MG63 (cell line): ENCODE data around the gene DR1. TPM values are rescaled to one million over a fixed set of nuclear protein-coding genes. Genes with fewer than 3 reads are reported as not detected.
A peak's percentile ranks its signal among the peaks of the same experiment; 100 is the strongest.

ENCODE experiments used
- DNase-seq: peaks from one replicate; pipeline ENCODE4 v3.0.0-alpha.2; 2020
- H3K27me3 ChIP-seq: fragments of 250-450 bp; sonication (Bioruptor Pico); 2 replicates; pipeline ENCODE4 v1.5.1; 2020; ENCODE audit warnings: mild to moderate bottlenecking, moderate library complexity
- H3K36me3 ChIP-seq: fragments of 250-450 bp; sonication (Bioruptor Pico); 2 replicates; pipeline ENCODE4 v1.5.1; 2020; ENCODE audit warnings: mild to moderate bottlenecking, moderate library complexity
- H3K4me3 ChIP-seq: fragments of 250-450 bp; sonication (Bioruptor Pico); 2 replicates; pipeline ENCODE4 v1.5.1; 2020; ENCODE audit warnings: mild to moderate bottlenecking, moderate library complexity
- H3K9me3 ChIP-seq: fragments of 250-450 bp; sonication (Bioruptor Pico); 2 replicates; pipeline ENCODE4 v1.5.1; 2020; ENCODE audit warnings: mild to moderate bottlenecking, moderate library complexity
- total RNA-seq: library from RNA; depleted of rRNA; stranded (reverse); fragments of >200 nt; shearing (Covaris generic); gene quantifications from 2 replicates; pipeline ENCODE4 v1.2.3, GENCODE V29; 2014; ENCODE audit warnings: low replicate concordance; rRNA removed

The DR1 gene
- total RNA-seq: 50.0 and 79.3 TPM in 2 replicates

DNA sequence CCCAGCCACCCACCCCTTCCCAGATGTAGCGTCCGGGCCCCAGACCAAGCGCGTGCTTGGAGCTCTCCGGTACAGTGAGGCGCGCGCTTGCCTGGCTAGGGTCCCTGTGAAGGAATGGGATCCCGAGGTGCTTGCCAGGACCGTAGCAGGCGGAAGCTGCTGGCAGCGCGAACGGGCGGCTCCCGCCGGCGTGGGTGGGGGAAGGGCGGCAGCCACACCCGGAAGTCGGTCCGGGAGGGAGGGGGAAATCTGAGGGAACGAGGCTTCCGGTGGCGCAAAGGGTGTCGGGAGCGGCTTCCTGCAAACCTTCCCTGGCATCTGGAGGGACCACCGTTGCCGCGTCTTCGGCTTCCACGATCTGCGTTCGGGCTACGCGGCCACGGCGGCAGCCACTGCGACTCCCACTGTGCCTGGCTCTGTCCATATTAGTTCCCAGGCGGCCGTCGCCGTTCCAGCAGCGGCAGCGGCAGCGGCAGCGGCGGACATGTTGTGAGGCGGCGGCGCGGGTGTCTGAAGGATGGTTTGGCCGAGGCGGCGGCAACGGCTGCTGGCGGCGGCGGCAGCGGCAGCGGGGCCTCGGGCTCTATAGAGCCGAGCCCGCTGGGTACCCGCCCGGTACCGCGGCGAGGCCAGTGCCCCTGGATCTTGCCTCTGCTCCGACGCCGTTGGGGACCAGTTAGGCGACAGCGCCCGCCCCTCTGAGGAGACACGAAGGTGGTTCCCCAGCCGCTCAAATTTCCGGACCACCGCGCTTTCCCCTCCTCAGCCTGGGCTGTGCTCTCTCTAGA, at the start of gene DR1:
Gene DR1 (plus strand): TSS at position 275 of the 788 bp plus-strand sequence. CDS start 739 bp downstream, outside the sequence.
- peak within 1 kb of the TSS; percentile 99 for H3K4me3 ChIP-seq
- no peaks in the 10 kb centered on the region for H3K9me3 ChIP-seq
- no peaks in the 10 kb centered on the region for H3K27me3 ChIP-seq
- DNase-seq: peak; percentile 98
- H3K36me3 ChIP-seq: peaks cover 36% of the 10 kb centered on the region

DNA sequence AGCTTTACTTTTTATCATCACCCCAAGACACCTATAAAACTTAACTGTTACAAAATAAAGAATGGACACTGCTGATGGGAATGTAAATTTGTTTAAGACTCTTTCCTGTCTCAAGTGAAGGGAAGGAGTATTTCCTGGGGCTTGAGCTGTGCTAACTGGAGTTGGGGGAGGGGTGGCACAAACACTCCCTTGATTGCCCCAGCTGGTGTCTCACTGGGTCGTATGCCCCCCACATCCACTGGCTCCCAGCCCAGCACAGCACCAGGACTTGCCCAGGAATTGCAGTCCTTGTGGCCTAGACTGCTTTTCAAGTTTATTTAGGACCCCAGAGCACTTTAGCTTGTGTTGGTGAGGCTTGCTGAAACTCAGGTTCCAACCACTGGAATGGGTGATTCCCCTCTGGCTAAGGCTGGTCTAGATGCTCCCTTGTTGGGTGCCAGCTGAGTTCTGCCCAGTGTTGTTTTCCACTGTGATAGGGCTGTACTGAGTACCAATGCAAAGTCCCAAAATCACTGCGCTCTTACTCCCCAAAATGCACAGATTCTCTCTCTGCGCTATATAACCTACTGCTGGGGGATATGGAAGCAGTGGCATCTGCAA, 49.1 kb upstream of the DR1 start:
- no peaks in the 10 kb centered on the region for H3K36me3 ChIP-seq
- peaks cover 3% of the 10 kb centered on the region; the same call in 1 of the 2 replicates for H3K27me3 ChIP-seq
- no peaks in the 10 kb centered on the region for H3K9me3 ChIP-seq
- DNase-seq: no peak
- H3K4me3 ChIP-seq: no peak overlapping the region

DNA sequence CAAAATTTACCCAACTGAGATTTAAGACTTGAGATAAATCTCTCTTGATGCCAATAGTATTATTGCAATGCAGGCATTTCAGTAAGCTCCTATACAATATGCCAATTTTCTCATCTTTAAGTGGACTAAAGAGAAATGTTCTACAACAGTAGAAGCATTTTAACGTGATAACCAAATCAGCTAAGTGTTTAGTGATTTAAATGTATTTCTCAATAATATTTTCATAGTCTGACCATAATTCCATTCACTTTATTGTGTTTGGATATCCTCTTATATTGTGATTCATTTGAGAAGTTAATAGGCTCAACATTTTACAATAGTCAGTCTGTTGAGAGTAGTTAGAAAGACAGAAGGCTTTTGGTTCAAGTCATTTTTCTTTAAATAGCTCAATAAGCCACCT, 44.6 kb upstream of the DR1 start:
- Histone ChIP-seq H3K36me3 (no peaks in the 10 kb centered on the region), H3K4me3 (no peak overlapping the region), H3K27me3 (no peaks in the 10 kb centered on the region), H3K9me3 (no peaks in the 10 kb centered on the region)
- DNase-seq: no peak

DNA sequence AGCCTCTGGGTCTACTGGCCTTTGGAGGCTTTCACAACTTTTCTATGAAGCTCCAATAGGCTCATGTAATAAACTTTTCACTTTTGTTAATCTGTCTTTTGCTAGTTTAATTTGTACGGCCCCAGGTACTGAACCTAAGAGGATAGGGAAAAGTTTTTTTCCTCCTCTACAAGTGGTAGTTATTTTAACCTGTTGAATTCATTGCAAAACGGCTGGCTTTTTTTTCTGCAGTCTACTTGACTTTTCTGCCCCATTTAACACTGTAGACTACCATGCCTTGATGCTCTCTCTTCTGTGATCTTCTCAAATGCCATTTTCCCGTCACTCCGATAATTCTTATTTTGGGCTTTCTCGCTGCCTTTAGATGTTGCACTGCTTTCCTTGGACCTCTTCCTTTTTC, 43.6 kb upstream of the DR1 start:
- H3K9me3 ChIP-seq: no peaks in the 10 kb centered on the region
- H3K4me3 ChIP-seq: no peak overlapping the region
- no peak for DNase-seq
- no peaks in the 10 kb centered on the region for H3K36me3 ChIP-seq
- no peaks in the 10 kb centered on the region for H3K27me3 ChIP-seq

DNA sequence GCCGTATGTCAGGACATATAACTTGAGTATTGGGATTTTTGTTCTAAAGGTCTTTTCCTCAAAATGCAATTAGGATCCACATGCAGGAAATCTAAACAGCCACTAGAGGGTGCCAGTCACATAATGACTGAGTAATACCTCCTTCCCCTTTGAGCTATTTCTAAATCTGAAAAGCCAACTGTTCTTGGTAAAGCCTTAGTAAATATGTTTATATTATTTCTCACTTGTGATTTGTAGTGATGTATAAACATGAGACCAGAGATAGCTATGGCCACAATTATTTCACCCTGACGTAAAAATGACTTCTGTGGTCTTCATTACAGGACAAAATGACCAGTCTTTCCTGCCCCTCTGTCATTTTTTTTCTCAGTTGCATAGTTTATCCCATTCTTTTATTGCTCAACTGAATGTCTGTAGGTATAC, 41.0 kb upstream of the DR1 start:
- H3K4me3 ChIP-seq: no peak overlapping the region
- H3K9me3 ChIP-seq: no peaks in the 10 kb centered on the region
- DNase-seq: peak; percentile 12
- no peaks in the 10 kb centered on the region for H3K36me3 ChIP-seq
- no peaks in the 10 kb centered on the region for H3K27me3 ChIP-seq

DNA sequence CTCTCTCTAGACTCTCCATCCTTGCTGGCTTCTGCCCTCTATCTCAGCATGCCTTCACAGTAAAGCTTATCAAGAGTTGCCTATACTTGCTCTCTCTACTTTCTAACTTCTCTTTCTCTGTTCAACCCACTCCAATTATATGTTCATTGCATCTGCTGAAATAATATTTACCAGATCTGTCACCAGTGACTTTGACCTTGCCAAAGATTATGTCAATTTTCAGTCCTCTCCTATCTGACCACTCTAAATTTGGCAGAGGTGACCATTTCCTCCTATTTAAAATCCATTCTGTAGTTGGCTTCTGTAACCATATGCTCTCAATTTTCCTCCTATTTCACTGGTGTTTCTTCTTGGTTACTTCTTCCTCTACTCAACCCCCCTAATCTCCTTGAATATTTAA, 38.8 kb upstream of the DR1 start:
- Histone ChIP-seq H3K9me3 (0 out of 2 replicates have a peak, but pooled peaks cover 2% of the 10 kb centered on the region), H3K4me3 (no peak overlapping the region), H3K36me3 (no peaks in the 10 kb centered on the region), H3K27me3 (no peaks in the 10 kb centered on the region)
- DNase-seq: no peak

DNA sequence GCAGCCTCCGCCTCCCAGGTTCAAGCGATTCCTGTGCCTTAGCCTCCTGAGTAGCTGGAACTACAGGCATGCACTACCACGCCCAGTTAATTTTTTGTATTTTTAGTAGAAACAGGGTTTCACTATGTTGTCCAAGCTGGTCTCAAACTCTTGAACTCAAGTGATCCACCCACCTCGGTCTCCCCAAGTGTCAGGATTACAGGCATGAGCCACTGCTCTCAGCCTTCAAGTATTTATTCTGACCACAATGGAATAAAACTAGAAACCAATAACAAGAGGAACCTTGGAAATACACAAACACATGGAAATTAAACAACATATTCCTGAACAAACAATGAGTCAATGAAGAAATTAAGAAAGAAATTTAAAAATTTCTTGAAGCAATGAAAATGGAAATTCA, 32.7 kb upstream of the DR1 start:
- no peak for DNase-seq
- 0 out of 2 replicates have a peak, but pooled peaks cover 2% of the 10 kb centered on the region for H3K9me3 ChIP-seq
- no peak overlapping the region for H3K4me3 ChIP-seq

DNA sequence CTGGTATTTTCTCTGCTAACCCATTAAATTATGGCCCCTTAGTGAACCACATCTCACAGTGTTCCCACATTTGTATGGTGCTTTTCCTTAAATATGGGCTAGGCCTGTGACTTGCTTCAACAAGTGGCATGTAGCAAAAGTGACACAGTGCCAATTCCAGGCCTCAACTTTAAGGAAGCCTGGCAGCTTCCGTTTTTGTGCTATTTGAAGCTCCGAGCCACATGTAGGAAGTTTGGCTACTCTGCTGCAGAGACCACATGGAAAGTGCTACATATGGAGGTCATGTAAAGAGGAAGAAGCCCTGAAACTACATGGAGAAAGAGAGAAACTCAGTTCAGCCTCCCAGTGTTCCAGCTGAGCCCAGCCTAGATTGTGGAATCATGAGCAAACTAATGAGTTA, 28.5 kb upstream of the DR1 start:
- H3K27me3 ChIP-seq: no peaks in the 10 kb centered on the region
- no peaks in the 10 kb centered on the region for H3K9me3 ChIP-seq
- H3K36me3 ChIP-seq: no peaks in the 10 kb centered on the region
- no peak overlapping the region for H3K4me3 ChIP-seq
- no peak for DNase-seq

More for the DNA sequence above, 32.7 kb upstream of the DR1 start:
- H3K36me3 ChIP-seq: no peaks in the 10 kb centered on the region
- no peaks in the 10 kb centered on the region for H3K27me3 ChIP-seq

DNA sequence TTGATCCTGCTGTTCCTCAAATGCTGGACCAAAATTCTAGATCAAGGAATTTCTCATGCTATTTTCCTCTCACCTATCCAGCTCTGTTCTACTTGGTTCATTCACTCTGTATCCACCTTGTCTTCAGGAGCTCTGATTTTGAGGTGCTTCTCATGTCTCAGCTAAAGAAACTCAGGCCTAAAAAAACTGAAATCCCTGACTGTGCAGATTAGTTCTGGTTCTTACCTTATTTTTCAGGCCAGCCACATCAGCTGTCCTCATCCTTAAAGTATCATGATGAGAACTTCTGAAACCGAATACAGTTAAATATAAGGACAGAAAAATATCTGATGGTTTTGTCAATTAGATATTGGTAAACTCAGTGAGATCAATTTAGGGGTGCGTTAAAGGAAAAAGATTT, 27.8 kb upstream of the DR1 start:
- DNase-seq: no peak
- H3K27me3 ChIP-seq: no peaks in the 10 kb centered on the region
- H3K4me3 ChIP-seq: no peak overlapping the region
- H3K36me3 ChIP-seq: no peaks in the 10 kb centered on the region
- no peaks in the 10 kb centered on the region for H3K9me3 ChIP-seq

DNA sequence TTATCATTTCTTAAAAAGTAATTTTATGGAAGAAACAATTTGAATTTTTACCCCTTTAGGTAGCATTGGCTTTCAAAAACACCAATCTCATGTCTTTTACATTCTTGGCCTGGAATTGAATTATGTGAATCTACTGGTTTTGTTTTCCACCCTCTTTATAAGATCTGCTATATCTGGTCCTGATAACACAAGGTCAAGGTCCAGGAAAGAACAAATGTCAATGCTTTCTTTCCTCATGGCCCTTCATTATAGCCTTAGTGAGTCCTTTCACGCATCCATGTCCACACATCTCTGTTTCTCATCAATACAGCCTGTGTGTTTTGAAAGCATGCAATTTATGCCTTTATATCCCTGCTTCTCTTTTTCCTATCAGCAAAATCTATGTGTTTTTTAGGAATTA, 24.0 kb upstream of the DR1 start:
- H3K36me3 ChIP-seq: no peaks in the 10 kb centered on the region

DNA sequence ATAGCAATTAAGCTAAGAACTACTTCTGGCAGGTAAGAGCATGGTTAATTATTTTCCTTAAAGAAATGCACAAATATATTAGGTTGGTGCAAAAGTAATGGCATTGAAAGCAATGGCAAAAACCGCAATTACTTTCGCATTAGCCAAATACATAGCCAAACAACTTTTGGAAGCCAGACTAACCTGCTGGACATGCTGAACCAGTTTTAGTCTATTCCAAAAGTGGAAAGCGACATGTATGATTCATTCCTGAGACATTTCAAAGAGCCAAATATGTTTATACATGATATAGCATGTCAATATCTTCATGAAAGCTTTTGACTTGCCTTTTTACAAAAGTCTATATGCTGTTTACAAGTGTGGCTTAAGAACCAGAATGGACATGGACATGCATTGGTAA, 23.4 kb upstream of the DR1 start:
- no peaks in the 10 kb centered on the region for H3K36me3 ChIP-seq
- DNase-seq: no peak
- H3K4me3 ChIP-seq: no peak overlapping the region
- H3K27me3 ChIP-seq: no peaks in the 10 kb centered on the region
- no peaks in the 10 kb centered on the region for H3K9me3 ChIP-seq

More for the DNA sequence above, 24.0 kb upstream of the DR1 start:
- Histone ChIP-seq H3K27me3 (no peaks in the 10 kb centered on the region), H3K9me3 (no peaks in the 10 kb centered on the region), H3K4me3 (no peak overlapping the region)
- DNase-seq: no peak

DNA sequence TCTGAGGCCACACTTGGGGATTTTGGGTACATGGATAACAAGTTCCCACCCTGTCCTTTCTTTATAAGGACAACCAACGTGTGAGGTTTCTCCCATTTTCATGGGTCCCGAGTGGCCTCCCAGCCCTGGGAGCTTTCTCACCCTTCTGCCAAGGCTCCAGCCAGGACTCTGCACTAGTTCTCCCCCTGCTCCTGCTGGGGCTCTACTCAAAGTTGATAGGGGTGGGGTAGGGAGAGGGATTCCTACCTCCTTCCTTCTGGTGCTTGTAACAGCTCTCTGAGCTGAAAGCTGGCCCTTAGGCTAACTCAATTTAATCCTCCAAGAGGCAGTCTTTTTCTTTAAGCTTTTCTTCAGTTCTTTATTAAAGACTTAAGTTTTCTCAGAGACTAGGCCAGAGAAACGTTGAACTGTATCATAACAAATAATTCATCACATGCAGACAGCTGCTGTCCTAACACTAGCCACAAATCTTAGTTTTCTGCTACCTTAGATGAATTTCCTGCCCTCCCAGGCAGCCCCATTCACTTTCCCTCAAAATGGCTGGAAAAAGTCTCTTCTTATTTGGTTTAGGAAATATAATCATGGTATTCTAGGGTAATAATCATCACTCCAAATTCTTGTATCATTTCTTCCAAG, 22.4 kb upstream of the DR1 start:
- Histone ChIP-seq H3K36me3 (no peaks in the 10 kb centered on the region), H3K27me3 (no peaks in the 10 kb centered on the region)
- no peak for DNase-seq

DNA sequence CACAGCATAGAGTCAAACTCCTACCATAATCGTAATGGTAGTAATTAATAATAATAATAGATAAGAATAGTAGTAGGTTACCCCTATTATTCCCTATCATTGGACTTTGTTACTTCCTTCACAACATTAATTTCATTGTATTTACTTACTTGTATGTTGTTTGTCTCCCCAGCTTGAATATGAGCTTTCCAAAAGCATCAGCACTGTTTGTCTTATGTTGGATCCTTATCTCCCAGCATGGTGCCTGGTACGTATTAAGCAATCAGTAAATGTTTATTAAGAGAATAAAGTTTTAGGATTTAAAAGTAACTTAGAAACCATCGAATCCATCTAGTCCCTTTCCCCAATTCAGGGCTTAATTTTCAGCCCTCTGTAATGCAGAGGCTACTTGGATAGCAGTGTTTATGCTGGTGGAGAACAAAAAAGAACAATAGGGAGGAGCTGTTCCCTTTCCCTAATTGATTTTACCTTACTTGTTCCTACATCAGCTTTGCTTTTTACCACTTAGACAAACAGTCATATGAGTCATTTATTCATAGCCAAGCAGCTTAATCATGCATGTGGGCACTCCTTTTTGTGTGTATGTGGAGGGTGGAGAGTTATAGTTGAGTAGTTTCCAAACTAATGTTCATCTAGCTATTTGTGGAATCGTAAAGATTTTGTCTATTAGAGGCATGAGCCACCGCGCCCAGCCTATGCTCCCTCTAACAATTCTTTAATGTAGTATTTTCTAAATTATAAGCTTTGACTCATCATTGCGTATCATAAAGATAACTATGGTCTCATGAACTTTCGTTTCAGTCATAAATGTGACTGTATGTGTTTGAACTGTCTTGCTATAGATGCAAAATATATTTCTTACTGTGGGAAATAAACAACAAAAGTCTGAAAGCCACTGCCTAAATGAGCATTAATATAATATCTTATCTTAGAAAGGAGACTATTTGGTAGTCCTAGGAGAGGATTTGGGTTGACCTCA, 20.9 kb upstream of the DR1 start:
- Histone ChIP-seq H3K4me3 (peak overlapping the region; percentile 3), H3K36me3 (no peaks in the 10 kb centered on the region), H3K9me3 (no peaks in the 10 kb centered on the region), H3K27me3 (no peaks in the 10 kb centered on the region)
- peak; percentile 57 for DNase-seq

More for the DNA sequence above, 22.4 kb upstream of the DR1 start:
- no peak overlapping the region for H3K4me3 ChIP-seq
- no peaks in the 10 kb centered on the region for H3K9me3 ChIP-seq

DNA sequence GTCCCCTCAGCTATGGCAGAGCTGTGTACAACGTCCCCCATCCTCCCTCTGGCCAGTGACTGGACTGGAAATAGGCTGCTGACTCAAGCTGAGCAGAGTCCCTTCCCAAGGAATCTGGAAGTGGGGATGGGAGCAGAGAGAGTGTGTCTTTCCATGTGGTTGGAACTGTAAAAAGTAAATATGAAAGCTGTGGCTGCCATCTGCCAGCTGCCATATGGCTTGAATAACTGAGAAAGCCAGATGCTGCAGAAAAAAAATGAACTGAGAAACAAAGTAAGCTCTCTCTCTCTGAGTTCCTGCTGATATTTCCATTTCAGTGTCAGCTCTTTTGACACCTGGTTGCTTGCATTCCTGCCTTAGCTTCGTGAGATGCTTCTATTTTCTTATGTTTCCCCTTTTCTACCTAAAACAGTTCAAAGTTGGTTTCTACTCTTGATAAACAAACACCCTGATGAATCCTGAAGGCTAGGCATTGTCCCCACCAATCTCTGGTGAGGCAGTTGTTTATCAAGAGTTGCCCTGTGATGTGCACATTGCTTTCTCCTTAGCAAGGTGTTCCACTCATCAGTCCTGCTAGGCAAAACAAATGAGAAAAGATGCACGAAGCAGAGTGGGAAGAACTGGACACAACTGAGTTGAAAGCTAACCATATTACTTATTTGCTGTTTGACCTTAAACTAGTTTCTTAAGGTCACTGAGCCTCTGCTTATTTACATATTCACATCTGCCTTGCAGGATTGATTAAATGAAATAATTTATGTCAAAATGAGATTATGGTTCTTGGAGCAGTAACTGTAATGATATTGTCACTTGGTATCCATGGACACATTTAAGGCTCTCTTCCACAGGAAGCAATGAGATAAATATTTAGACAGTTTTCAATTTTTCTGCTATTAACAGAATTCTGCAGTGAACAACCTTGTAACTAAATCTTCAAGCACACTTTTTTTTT, 16.6 kb upstream of the DR1 start:
- DNase-seq: peak; percentile 20
- H3K36me3 ChIP-seq: no peaks in the 10 kb centered on the region
- no peak overlapping the region for H3K4me3 ChIP-seq
- H3K9me3 ChIP-seq: no peaks in the 10 kb centered on the region
- H3K27me3 ChIP-seq: no peaks in the 10 kb centered on the region

DNA sequence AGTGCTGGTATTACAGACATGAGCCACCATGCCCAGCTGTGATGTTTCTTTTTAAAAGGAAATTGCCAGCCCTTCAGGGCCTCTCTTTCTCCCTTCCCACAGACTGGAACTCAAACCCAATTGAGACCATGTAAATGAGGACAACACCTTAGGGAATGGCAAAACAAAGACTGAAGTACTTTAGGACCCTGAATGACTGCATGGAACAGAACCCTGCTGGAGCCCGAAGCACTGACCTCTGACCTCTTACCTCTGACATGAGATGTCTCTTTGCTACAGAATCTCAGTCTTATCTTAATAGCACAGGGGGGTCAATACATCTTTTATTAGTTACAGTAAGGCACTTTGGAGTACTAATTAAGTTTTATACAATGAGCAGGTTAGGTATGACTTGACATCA, 15.5 kb upstream of the DR1 start:
- Histone ChIP-seq H3K36me3 (no peaks in the 10 kb centered on the region), H3K27me3 (no peaks in the 10 kb centered on the region), H3K9me3 (no peaks in the 10 kb centered on the region), H3K4me3 (no peak overlapping the region)
- DNase-seq: no peak
